IMR-90 (cell line): ENCODE measurements around the gene ELP2. TPM values are rescaled to one million over a fixed set of nuclear protein-coding genes. Genes with fewer than 3 reads are reported as not detected.

ENCODE experiments used
- ATAC-seq: fragments of 200-7000 bp; cut with Tn5 transposase; 2 replicates; pipeline ENCODE4 v1.9.1; 2020; ENCODE audit warnings: low read depth, mild to moderate bottlenecking, moderate library complexity
- BruUV-seq: library from RNA; stranded (reverse); fragments of 400-500 nt; replicated peaks from 2 replicates; lab custom pipeline; 2021; lab: Mats Ljungman, UMichigan
- CTCF ChIA-PET: fragments of 300-600 bp; formaldehyde crosslinking; extraction: SDS; loops from one replicate; lab custom pipeline; 2021; ENCODE audit warnings: antibody characterized with exemption; lab: Yijun Ruan, JAX
- POLR2A ChIA-PET: fragments of 300-600 bp; sonication (Branson Sonifier 250); formaldehyde crosslinking; loops from one replicate; lab custom pipeline; 2022; ENCODE audit warnings: antibody characterized with exemption; ENCODE audit not compliant: unreplicated experiment; lab: Charles Lee
- DNase-seq: peaks from one replicate; pipeline ENCODE4 v3.0.0; 2013
- H2AFZ ChIP-seq: replicated peaks from 2 replicates; pipeline ENCODE3; 2013; ENCODE audit warnings: low read length, mild to moderate bottlenecking; ENCODE audit not compliant: poor library complexity
- H2AK5ac ChIP-seq: 2 replicates; pipeline ENCODE4 v1.6.1; 2013; ENCODE audit warnings: low read depth, low read length, inconsistent platforms
- H2AK9ac ChIP-seq: replicated peaks from 2 replicates; pipeline ENCODE3; 2013; ENCODE audit warnings: mild to moderate bottlenecking, low read depth, low read length, moderate library complexity; ENCODE audit not compliant: poor library complexity
- H2BK120ac ChIP-seq: 2 replicates; pipeline ENCODE4 v1.6.1; 2013; ENCODE audit warnings: low read depth, low read length, inconsistent platforms
- H2BK15ac ChIP-seq: 3 replicates; pipeline ENCODE4 v1.6.1; 2013; ENCODE audit warnings: low read depth, low read length, inconsistent platforms
- H2BK20ac ChIP-seq: 2 replicates; pipeline ENCODE4 v1.6.1; 2013; ENCODE audit warnings: low read depth, mild to moderate bottlenecking, inconsistent platforms, low read length, moderate library complexity
- H2BK5ac ChIP-seq: 2 replicates; pipeline ENCODE4 v1.6.1; 2013; ENCODE audit warnings: mild to moderate bottlenecking, low read depth, low read length, inconsistent platforms; ENCODE audit not compliant: poor library complexity, severe bottlenecking
- H3K14ac ChIP-seq: replicated peaks from 2 replicates; pipeline ENCODE4 v1.6.1; 2013; ENCODE audit warnings: low read depth, low read length, inconsistent platforms
- H3K18ac ChIP-seq: 2 replicates; pipeline ENCODE4 v1.6.1; 2013; ENCODE audit warnings: low read depth, low read length, control low read depth
- H3K23ac ChIP-seq: 2 replicates; pipeline ENCODE4 v1.6.1; 2013; ENCODE audit warnings: low read depth, low read length, inconsistent platforms
- H3K27ac ChIP-seq: 2 replicates; pipeline ENCODE4 v1.5.1; 2013; ENCODE audit warnings: mild to moderate bottlenecking, control low read depth, low read length; ENCODE audit not compliant: insufficient read depth
- H3K27me3 ChIP-seq: 2 replicates; pipeline ENCODE4 v1.6.1; 2013; ENCODE audit warnings: low read length; ENCODE audit not compliant: control insufficient read depth, insufficient read depth
- H3K36me3 ChIP-seq: 2 replicates; pipeline ENCODE4 v1.6.1; 2013; ENCODE audit warnings: low read length, mixed read lengths; ENCODE audit not compliant: control insufficient read depth, insufficient read depth
- H3K4ac ChIP-seq: 2 replicates; pipeline ENCODE4 v1.6.1; 2013; ENCODE audit warnings: low read depth, low read length, inconsistent platforms
- H3K4me1 ChIP-seq: 2 replicates; pipeline ENCODE4 v1.6.1; 2013; ENCODE audit warnings: low read length, mixed read lengths; ENCODE audit not compliant: control insufficient read depth, insufficient read depth
- H3K4me2 ChIP-seq: 2 replicates; pipeline ENCODE4 v1.6.1; 2013; ENCODE audit warnings: low read depth, mild to moderate bottlenecking, control low read depth, low read length, moderate library complexity
- H3K4me3 ChIP-seq: 2 replicates; pipeline ENCODE4 v1.5.1; 2013; ENCODE audit warnings: low read depth, mild to moderate bottlenecking, control low read depth, low read length, moderate library complexity; ENCODE audit not compliant: insufficient read depth
- H3K56ac ChIP-seq: 2 replicates; pipeline ENCODE4 v1.6.1; 2013; ENCODE audit warnings: low read length, inconsistent platforms; ENCODE audit not compliant: insufficient read depth; ENCODE audit errors: extremely low read depth
- H3K79me1 ChIP-seq, 2 experiments: 2 replicates each; pipeline ENCODE4 v1.6.1; 2013; ENCODE audit warnings: low read length in 2 of 2, inconsistent platforms in 1 of 2, low read depth in 1 of 2
- H3K9ac ChIP-seq: 2 replicates; pipeline ENCODE4 v1.6.1; 2013; ENCODE audit warnings: low read depth, low read length, control low read depth
- H3K9me1 ChIP-seq: 2 replicates; pipeline ENCODE4 v1.6.1; 2013; ENCODE audit warnings: low read length, inconsistent platforms; ENCODE audit not compliant: insufficient read depth
- H3K9me3 ChIP-seq: 2 replicates; pipeline ENCODE4 v1.6.1; 2013; ENCODE audit warnings: low read length; ENCODE audit not compliant: control insufficient read depth, insufficient read depth
- H4K20me1 ChIP-seq: 2 replicates; pipeline ENCODE4 v1.6.1; 2013; ENCODE audit warnings: low read length, inconsistent platforms; ENCODE audit not compliant: insufficient read depth
- H4K5ac ChIP-seq: 2 replicates; pipeline ENCODE4 v1.6.1; 2013; ENCODE audit warnings: mild to moderate bottlenecking, low read depth, low read length, control low read depth
- H4K8ac ChIP-seq, 2 experiments: 2 replicates each; pipeline ENCODE4 v1.6.1; 2013; ENCODE audit warnings: low read depth in 2 of 2, low read length in 2 of 2, control low read depth in 1 of 2, inconsistent platforms in 1 of 2
- H4K91ac ChIP-seq: 2 replicates; pipeline ENCODE4 v1.6.1; 2013; ENCODE audit warnings: low read depth, low read length, inconsistent platforms; ENCODE audit not compliant: insufficient read depth
- NFE2L2 ChIP-seq: fragments of 150-350 bp; IDR thresholded peaks from 2 replicates; pipeline ENCODE4 v1.6.1; 2016; ENCODE audit warnings: low read depth, mild to moderate bottlenecking, low read length
- dilution Hi-C: fragments of 300-500 bp; cut with HindIII; formaldehyde crosslinking; loops from one replicate; pipeline ENCODE4 v1.14.3; 2018; ENCODE audit warnings: low sequenced_read_pairs; ENCODE audit not compliant: unreplicated experiment
- in situ Hi-C: fragments of 300-500 bp; cut with MboI; formaldehyde crosslinking; loops from 3 replicates; pipeline ENCODE4 v1.14.3; 2019; ENCODE audit warnings: low sequenced_read_pairs, inconsistent platforms, mixed read lengths
- intact Hi-C: fragments of 100-400 bp; cut with micrococcal nuclease; formaldehyde crosslinking; loops from 2 replicates; pipeline ENCODE4 v1.10.0; 2022
- polyA plus RNA-seq, 3 experiments: library from polyadenylated mRNA; depleted of rRNA; stranded (reverse); fragments of >200 nt; gene quantifications; 2 replicates each; pipeline ENCODE4 v1.2.3, GENCODE V29; 2012; ENCODE audit warnings: low replicate concordance in 1 of 3
- total RNA-seq: library from RNA; depleted of rRNA; stranded (reverse); fragments of >200 nt; gene quantifications from 2 replicates; pipeline ENCODE4 v1.2.3, GENCODE V29; 2012

Gene ELP2
- total and polyA plus RNA-seq, 2 of the 4 experiments (the other 2 are of a cell fraction) = 48.1 to 161 TPM

GRCh38 chr18:36096955-36097354 lies 32.7 kb upstream of the ELP2 start:
- in situ Hi-C loops = loop anchor here (5.0 kb wide), 1 partner anchor 185 kb away; no protein-coding TSS in a partner anchor

More at GRCh38 chr18:36096955-36097354, 32.7 kb upstream of the ELP2 start:
- dilution Hi-C loops (no loop called here), intact Hi-C loops (loop anchor here (1.0 to 10.0 kb wide), 7 partner anchors 80 to 710 kb away; no protein-coding TSS in a partner anchor)
- Histone ChIP-seq H2AK9ac (no peak overlapping the region), H3K14ac (no peak overlapping the region), H3K36me3 (no peaks in the 10 kb centered on the region), H2BK20ac (no peak overlapping the region), H2BK5ac (no peak overlapping the region), H2AK5ac (no peak overlapping the region), H3K4me3 (no peak overlapping the region), H3K4me2 (no peak overlapping the region), H4K8ac (no peak overlapping the region), H2BK15ac (no peak overlapping the region), H3K56ac (no peak overlapping the region), H2AFZ (no peak overlapping the region), H3K9me3 (peaks cover 2% of the 10 kb centered on the region; the same call in 1 of the 2 replicates), H3K9me1 (no peaks in the 10 kb centered on the region), H3K18ac (no peak overlapping the region), H4K20me1 (no peaks in the 10 kb centered on the region), H4K91ac (no peak overlapping the region), H4K5ac (no peak overlapping the region), H3K4me1 (no peaks in the 10 kb centered on the region), H3K9ac (no peak overlapping the region), H3K27me3 (peaks cover 2% of the 10 kb centered on the region), H3K79me1 (no peaks in the 10 kb centered on the region), H2BK120ac (no peak overlapping the region), H3K27ac (no peak overlapping the region), H3K4ac (no peak overlapping the region), H3K23ac (no peak overlapping the region)
- CTCF ChIA-PET = no interaction called here
- POLR2A ChIA-PET = no interaction called here
- DNase-seq (no peak), ATAC-seq (no peak)
- no peak for TF ChIP-seq NFE2L2
- no TSS peak for BruUV-seq
